Immature natural killer cell (primary cell): ENCODE measurements around the gene CCDC8. TPM values are rescaled to one million over a fixed set of nuclear protein-coding genes. Genes with fewer than 3 reads are reported as not detected.
"Not testable (repeated sequence)": the region's sequence is repeated elsewhere in the genome, so short reads cannot be mapped to it uniquely, and the experiment has no call there.

Experiments
- DNase-seq, 3 donors: peaks; one replicate each; pipeline ENCODE4 v3.0.0; 2022; ENCODE audit warnings: mixed read lengths in 1 of 3
- H3K27ac Mint-ChIP-seq, 6 donors: one replicate each; pipeline ENCODE4 v1.8.0; 2020; ENCODE audit warnings: mixed read lengths in 6 of 6, mild to moderate bottlenecking in 5 of 6, inconsistent platforms in 4 of 6, moderate library complexity in 3 of 6
- H3K27me3 Mint-ChIP-seq, 3 donors: one replicate each; pipeline ENCODE4 v1.8.0; 2020 to 2021; ENCODE audit warnings: low read depth in 3 of 3, mild to moderate bottlenecking in 3 of 3, mixed read lengths in 3 of 3, moderate library complexity in 3 of 3, inconsistent platforms in 1 of 3
- H3K36me3 Mint-ChIP-seq, 3 donors: one replicate each; pipeline ENCODE4 v1.8.0; 2020; ENCODE audit warnings: mixed read lengths in 3 of 3, inconsistent platforms in 2 of 3, mild to moderate bottlenecking in 2 of 3
- H3K4me1 Mint-ChIP-seq, 2 donors: one replicate each; pipeline ENCODE4 v1.8.0; 2020; ENCODE audit warnings: inconsistent platforms in 2 of 2, mild to moderate bottlenecking in 2 of 2, mixed read lengths in 2 of 2, moderate library complexity in 1 of 2
- H3K4me3 Mint-ChIP-seq, 5 donors: one replicate each; pipeline ENCODE4 v1.8.0; 2020; ENCODE audit warnings: mild to moderate bottlenecking in 5 of 5, mixed read lengths in 5 of 5, inconsistent platforms in 3 of 5, moderate library complexity in 3 of 5
- H3K9me3 Mint-ChIP-seq, 6 donors: one replicate each; pipeline ENCODE4 v1.8.0; 2020; ENCODE audit warnings: mild to moderate bottlenecking in 6 of 6, mixed read lengths in 6 of 6, inconsistent platforms in 4 of 6, moderate library complexity in 3 of 6
- polyA plus RNA-seq, 3 donors: library from polyadenylated mRNA; unstranded; fragments of 300-500 nt; fragmentation: Illumina TruSeq; gene quantifications; one replicate each; pipeline ENCODE4 v1.2.3, GENCODE V29; 2021

The CCDC8 gene
- polyA plus RNA-seq, 3 donors from 2014 or later = not detected

- H3K36me3 Mint-ChIP-seq = no peaks in the 10 kb centered on the region
- H3K27me3 Mint-ChIP-seq = peaks cover 17 to 28% (median 24%) of the 10 kb centered on the region in 3 donors
- H3K4me1 Mint-ChIP-seq = peaks cover 18 to 26% of the 10 kb centered on the region in 2 donors
- H3K4me3 Mint-ChIP-seq = no peak overlapping the region
- H3K27ac Mint-ChIP-seq = no peak overlapping the region
- no peaks in the 10 kb centered on the region for H3K9me3 Mint-ChIP-seq
- DNase-seq = no peak
Measured at GRCh38 chr19:46406976-46407375, 6.4 kb downstream of the CCDC8 start.

GRCh38 chr19:46404753-46405468, 8.5 kb downstream of the CCDC8 start:
- H3K9me3 Mint-ChIP-seq = no peaks in the 10 kb centered on the region
- H3K27me3 Mint-ChIP-seq = peaks cover 15 to 24% (median 16%) of the 10 kb centered on the region in 3 donors
- peaks cover 18 to 26% of the 10 kb centered on the region in 2 donors for H3K4me1 Mint-ChIP-seq
- H3K4me3 Mint-ChIP-seq = peak overlapping the region; percentile 75 to 87 (median 82)
- no peak for DNase-seq
- H3K27ac Mint-ChIP-seq = peak overlapping the region in 1 of 6 donors; percentile 30
- H3K36me3 Mint-ChIP-seq = no peaks in the 10 kb centered on the region

GRCh38 chr19:46404055-46404752, 9.2 kb downstream of the CCDC8 start:
- H3K4me1 Mint-ChIP-seq = peaks cover 18 to 26% of the 10 kb centered on the region in 2 donors
- peak; percentile 27 to 43 (median 33) for DNase-seq
- peaks cover 15 to 21% (median 18%) of the 10 kb centered on the region in 3 donors for H3K27me3 Mint-ChIP-seq
- H3K4me3 Mint-ChIP-seq = peak overlapping the region; percentile 75 to 87 (median 82)
- no peaks in the 10 kb centered on the region for H3K36me3 Mint-ChIP-seq
- H3K9me3 Mint-ChIP-seq = no peaks in the 10 kb centered on the region
- H3K27ac Mint-ChIP-seq = peak overlapping the region in 3 of 6 donors; percentile 30 to 68 (median 61)

GRCh38 chr19:46402725-46403124, 10.6 kb downstream of the CCDC8 start:
- peak overlapping the region in 1 of 5 donors; percentile 13 for H3K4me3 Mint-ChIP-seq

GRCh38 chr19:46397801-46398479, 15.4 kb downstream of the CCDC8 start:
- H3K27me3 Mint-ChIP-seq = not testable (repeated sequence)

More at GRCh38 chr19:46402725-46403124, 10.6 kb downstream of the CCDC8 start:
- H3K36me3 Mint-ChIP-seq = no peaks in the 10 kb centered on the region
- peaks cover 17 to 26% of the 10 kb centered on the region in 2 donors for H3K4me1 Mint-ChIP-seq
- no peaks in the 10 kb centered on the region for H3K9me3 Mint-ChIP-seq
- no peak for DNase-seq
- no peak overlapping the region for H3K27ac Mint-ChIP-seq
- peaks cover 15 to 18% (median 16%) of the 10 kb centered on the region in 3 donors for H3K27me3 Mint-ChIP-seq

GRCh38 chr19:46394402-46394797, 19.0 kb downstream of the CCDC8 start:
- Mint-ChIP-seq H3K27me3 (peaks cover 2 to 4% (median 2%) of the 10 kb centered on the region in 3 donors), H3K27ac (no peak overlapping the region), H3K36me3 (peaks cover 4 to 19% (median 9%) of the 10 kb centered on the region in 3 donors), H3K4me3 (peak overlapping the region in 1 of 5 donors; percentile 43), H3K9me3 (no peaks in the 10 kb centered on the region), H3K4me1 (peaks cover 4 to 6% of the 10 kb centered on the region in 2 donors)
- DNase-seq = no peak

More at GRCh38 chr19:46397801-46398479, 15.4 kb downstream of the CCDC8 start:
- not testable (repeated sequence) for H3K9me3 Mint-ChIP-seq, H3K4me3 Mint-ChIP-seq, DNase-seq, H3K36me3 Mint-ChIP-seq
- Mint-ChIP-seq H3K4me1 (peaks cover 5 to 14% of the 10 kb centered on the region in 2 donors), H3K27ac (peak overlapping the region in 2 of 6 donors; percentile 17 to 24)

- no peak for DNase-seq
- H3K9me3 Mint-ChIP-seq = no peaks in the 10 kb centered on the region
- H3K4me1 Mint-ChIP-seq = peaks cover 4 to 6% of the 10 kb centered on the region in 2 donors
- H3K4me3 Mint-ChIP-seq = no peak overlapping the region
- peaks cover 8 to 26% (median 13%) of the 10 kb centered on the region in 3 donors for H3K36me3 Mint-ChIP-seq
- peaks cover 2 to 3% (median 2%) of the 10 kb centered on the region in 3 donors for H3K27me3 Mint-ChIP-seq
- H3K27ac Mint-ChIP-seq = peak overlapping the region in 1 of 6 donors; percentile 26
Measured at GRCh38 chr19:46393456-46394401, 19.6 kb downstream of the CCDC8 start.

- H3K4me3 Mint-ChIP-seq = peak overlapping the region in 1 of 5 donors; percentile 17
- peaks cover 2% of the 10 kb centered on the region in 3 donors for H3K27me3 Mint-ChIP-seq
Measured at GRCh38 chr19:46392837-46393236, 20.5 kb downstream of the CCDC8 start.

GRCh38 chr19:46392252-46392801, 21.0 kb downstream of the CCDC8 start:
- H3K27ac Mint-ChIP-seq = peak overlapping the region in 4 of 6 donors; percentile 14 to 60 (median 48)
- no peak for DNase-seq
- peaks cover 11 to 37% (median 13%) of the 10 kb centered on the region in 3 donors for H3K36me3 Mint-ChIP-seq
- no peaks in the 10 kb centered on the region for H3K9me3 Mint-ChIP-seq
- H3K4me3 Mint-ChIP-seq = no peak overlapping the region
- H3K27me3 Mint-ChIP-seq = peaks cover 2% of the 10 kb centered on the region in 3 donors
- peaks cover 4 to 6% of the 10 kb centered on the region in 2 donors for H3K4me1 Mint-ChIP-seq

More at GRCh38 chr19:46392837-46393236, 20.5 kb downstream of the CCDC8 start:
- no peak for DNase-seq
- Mint-ChIP-seq H3K27ac (peak overlapping the region in 4 of 6 donors; percentile 14 to 60 (median 48)), H3K36me3 (peaks cover 11 to 32% (median 13%) of the 10 kb centered on the region in 3 donors), H3K4me1 (peaks cover 4 to 6% of the 10 kb centered on the region in 2 donors), H3K9me3 (no peaks in the 10 kb centered on the region)

GRCh38 chr19:46391296-46392251, 21.8 kb downstream of the CCDC8 start:
- Mint-ChIP-seq H3K27ac (peak overlapping the region in 1 of 6 donors; percentile 29), H3K4me1 (peaks cover 4 to 6% of the 10 kb centered on the region in 2 donors), H3K27me3 (peaks cover 2 to 4% (median 2%) of the 10 kb centered on the region in 3 donors)

GRCh38 chr19:46390866-46391265, 22.5 kb downstream of the CCDC8 start:
- Mint-ChIP-seq H3K36me3 (peaks cover 11 to 42% (median 13%) of the 10 kb centered on the region in 3 donors), H3K4me3 (no peak overlapping the region), H3K4me1 (peaks cover 4 to 6% of the 10 kb centered on the region in 2 donors), H3K27me3 (peaks cover 2 to 4% (median 4%) of the 10 kb centered on the region in 3 donors), H3K27ac (peak overlapping the region in 1 of 6 donors; percentile 29), H3K9me3 (no peaks in the 10 kb centered on the region)
- DNase-seq = no peak

More at GRCh38 chr19:46391296-46392251, 21.8 kb downstream of the CCDC8 start:
- H3K4me3 Mint-ChIP-seq = no peak overlapping the region
- H3K9me3 Mint-ChIP-seq = no peaks in the 10 kb centered on the region
- H3K36me3 Mint-ChIP-seq = peaks cover 11 to 42% (median 13%) of the 10 kb centered on the region in 3 donors
- no peak for DNase-seq
